Right atrium auricular region (tissue), 2 donors: Measurements from ENCODE around the gene FBH1. TPM values are rescaled to one million over a fixed set of nuclear protein-coding genes. Genes with fewer than 3 reads are reported as not detected.
A peak's percentile ranks its signal among the peaks of the same experiment; 100 is the strongest.

Experiments
- DNase-seq: peaks from one replicate; pipeline ENCODE4 v3.0.0-alpha.2; 2019; ENCODE audit warnings: low spot score
- H3K27ac ChIP-seq, 2 donors: fragments of 200-600 bp; sonication (generic); 1 replicate in 1 of 2; 2 replicates in 1 of 2; pipeline ENCODE4 v1.5.1; 2016 to 2019
- H3K27me3 ChIP-seq, 2 donors: fragments of 200-600 bp; sonication (generic); one replicate each; pipeline versions ENCODE4 v1.5.1 to v1.6.0; 2017 to 2019
- H3K36me3 ChIP-seq: fragments of 200-600 bp; sonication (generic); one replicate; pipeline ENCODE4 v1.5.1; 2016
- H3K4me1 ChIP-seq, 2 donors: fragments of 200-600 bp; sonication (generic); one replicate each; pipeline versions ENCODE4 v1.5.1 to v1.6.0; 2017 to 2019
- H3K4me3 ChIP-seq, 2 donors: fragments of 200-600 bp; sonication (generic); 1 replicate in 1 of 2; 2 replicates in 1 of 2; pipeline ENCODE4 v1.5.1; 2017 to 2019; ENCODE audit warnings: mild to moderate bottlenecking in 1 of 2, moderate library complexity in 1 of 2
- H3K9me3 ChIP-seq, 2 donors: fragments of 200-600 bp; sonication (generic); one replicate each; pipeline ENCODE4 v1.5.1; 2019
- total RNA-seq, 2 donors: library from RNA; depleted of rRNA; stranded (reverse); fragments of >200 nt; gene quantifications; one replicate each; pipeline ENCODE4 v1.1.0, GENCODE V29; 2016
- TF ChIP-seq, protein P1 (sequence below), 2 donors: fragments of 200-600 bp; sonication (generic); IDR thresholded peaks; one replicate each; pipeline ENCODE4 v1.5.1; 2019; ENCODE audit warnings: antibody characterized with exemption in 2 of 2

FBH1 gene
- total RNA-seq, 2 donors from 2014 or later = 68.7 to 93.4 TPM

GRCh38 chr10:5935628-5936027, 45.6 kb downstream of the FBH1 start:
- Histone ChIP-seq H3K9me3 (no peaks in the 10 kb centered on the region), H3K4me3 (no peak overlapping the region), H3K27me3 (no peaks in the 10 kb centered on the region), H3K36me3 (peaks cover 54% of the 10 kb centered on the region), H3K27ac (no peak overlapping the region), H3K4me1 (peaks cover 0 to 17% of the 10 kb centered on the region in 2 donors)
- TF ChIP-seq, protein P1, sequence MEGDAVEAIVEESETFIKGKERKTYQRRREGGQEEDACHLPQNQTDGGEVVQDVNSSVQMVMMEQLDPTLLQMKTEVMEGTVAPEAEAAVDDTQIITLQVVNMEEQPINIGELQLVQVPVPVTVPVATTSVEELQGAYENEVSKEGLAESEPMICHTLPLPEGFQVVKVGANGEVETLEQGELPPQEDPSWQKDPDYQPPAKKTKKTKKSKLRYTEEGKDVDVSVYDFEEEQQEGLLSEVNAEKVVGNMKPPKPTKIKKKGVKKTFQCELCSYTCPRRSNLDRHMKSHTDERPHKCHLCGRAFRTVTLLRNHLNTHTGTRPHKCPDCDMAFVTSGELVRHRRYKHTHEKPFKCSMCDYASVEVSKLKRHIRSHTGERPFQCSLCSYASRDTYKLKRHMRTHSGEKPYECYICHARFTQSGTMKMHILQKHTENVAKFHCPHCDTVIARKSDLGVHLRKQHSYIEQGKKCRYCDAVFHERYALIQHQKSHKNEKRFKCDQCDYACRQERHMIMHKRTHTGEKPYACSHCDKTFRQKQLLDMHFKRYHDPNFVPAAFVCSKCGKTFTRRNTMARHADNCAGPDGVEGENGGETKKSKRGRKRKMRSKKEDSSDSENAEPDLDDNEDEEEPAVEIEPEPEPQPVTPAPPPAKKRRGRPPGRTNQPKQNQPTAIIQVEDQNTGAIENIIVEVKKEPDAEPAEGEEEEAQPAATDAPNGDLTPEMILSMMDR (IDR thresholded peaks at IDR 0.05) = no peak
- no peak for DNase-seq

- Histone ChIP-seq H3K27me3 (no peaks in the 10 kb centered on the region), H3K36me3 (peaks cover 41% of the 10 kb centered on the region), H3K27ac (no peak overlapping the region), H3K4me1 (peaks cover 0 to 23% of the 10 kb centered on the region in 2 donors), H3K9me3 (no peaks in the 10 kb centered on the region), H3K4me3 (no peak overlapping the region)
- DNase-seq = no peak
- TF ChIP-seq, protein P1 (IDR thresholded peaks at IDR 0.05) = no peak
These were observed 47.0 kb downstream of the FBH1 start for GRCh38 chr10:5937016-5937415.

DNA sequence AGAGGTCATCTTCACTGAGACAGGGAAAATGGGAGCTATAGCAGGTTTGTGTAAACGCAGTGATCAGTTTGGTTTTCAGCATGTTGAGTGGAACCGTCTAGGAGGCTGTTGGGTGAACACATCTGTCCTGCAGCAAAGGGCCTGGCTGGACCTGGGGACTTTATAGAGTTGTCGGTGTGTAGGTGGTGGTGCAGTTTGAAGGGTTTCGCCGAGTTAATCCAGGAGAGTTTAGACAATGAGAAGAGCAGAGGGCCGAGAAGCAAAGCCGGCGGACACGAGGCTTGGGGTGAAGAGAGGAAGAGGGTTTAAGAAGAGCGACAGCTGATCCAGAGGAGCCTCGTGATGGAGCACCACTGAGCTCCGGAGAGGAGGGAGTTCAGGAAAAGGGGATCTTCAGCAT, 48.2 kb downstream of the FBH1 start:
- no peak overlapping the region for H3K4me3 ChIP-seq
- TF ChIP-seq, protein P1 (IDR thresholded peaks at IDR 0.05) = no peak
- H3K9me3 ChIP-seq = no peaks in the 10 kb centered on the region
- H3K27ac ChIP-seq = no peak overlapping the region
- H3K27me3 ChIP-seq = no peaks in the 10 kb centered on the region
- peaks cover 0 to 30% of the 10 kb centered on the region in 2 donors for H3K4me1 ChIP-seq
- peaks cover 36% of the 10 kb centered on the region for H3K36me3 ChIP-seq
- DNase-seq = no peak

- Histone ChIP-seq H3K9me3 (no peaks in the 10 kb centered on the region), H3K27ac (no peak overlapping the region), H3K4me3 (no peak overlapping the region), H3K27me3 (no peaks in the 10 kb centered on the region), H3K4me1 (peaks cover 0 to 39% of the 10 kb centered on the region in 2 donors), H3K36me3 (peaks cover 29% of the 10 kb centered on the region)
- TF ChIP-seq, protein P1 (IDR thresholded peaks at IDR 0.05) = no peak
- no peak for DNase-seq
These were observed 50.8 kb downstream of the FBH1 start for GRCh38 chr10:5940807-5941218.

DNA sequence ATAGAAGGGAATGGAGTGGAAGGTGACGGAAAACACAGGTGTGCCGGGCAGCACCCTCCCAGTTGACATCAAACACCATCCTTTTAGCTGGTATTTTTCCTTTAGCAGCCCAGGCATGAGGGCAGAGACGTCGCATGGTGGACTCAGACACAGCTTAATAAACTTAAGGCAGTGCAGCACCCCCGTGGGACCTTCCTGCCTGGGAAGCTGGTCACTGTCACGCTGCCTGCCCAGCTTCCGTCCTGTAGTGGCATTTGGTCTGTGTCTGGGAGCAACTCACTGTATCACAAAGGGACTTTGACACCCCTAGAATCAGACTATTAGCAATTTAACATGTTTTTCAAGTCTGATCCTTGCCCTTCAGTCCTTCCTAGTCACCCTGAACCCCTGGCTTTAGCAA, 51.5 kb downstream of the FBH1 start:
- Histone ChIP-seq H3K36me3 (peaks cover 21% of the 10 kb centered on the region), H3K27ac (peak overlapping the region; percentile 85 to 87), H3K9me3 (no peaks in the 10 kb centered on the region), H3K27me3 (no peaks in the 10 kb centered on the region), H3K4me1 (peaks cover 0 to 46% of the 10 kb centered on the region in 2 donors), H3K4me3 (no peak overlapping the region)
- DNase-seq = no peak
- TF ChIP-seq, protein P1 (IDR thresholded peaks at IDR 0.05) = no peak

DNA sequence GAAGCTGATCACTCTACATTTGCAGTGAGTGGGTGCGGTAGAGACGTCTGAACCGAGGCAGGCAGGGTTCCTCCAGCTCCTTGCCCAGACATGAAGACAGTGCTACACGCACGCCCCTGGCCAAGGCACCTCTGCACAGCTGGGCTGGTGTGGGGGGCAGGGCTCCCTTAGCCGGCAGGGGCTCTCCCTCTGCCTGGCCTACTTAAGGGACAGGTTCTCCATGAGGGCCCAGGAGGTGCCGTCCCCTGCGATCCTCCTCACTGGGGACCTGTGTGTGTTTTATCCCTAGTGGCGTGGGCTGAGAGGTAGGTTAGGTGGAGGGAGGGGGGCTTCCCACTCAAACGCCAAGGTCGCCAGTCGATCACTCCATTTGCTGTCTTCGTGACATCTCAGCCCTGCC, 52.0 kb downstream of the FBH1 start:
- TF ChIP-seq, protein P1 (IDR thresholded peaks at IDR 0.05) = no peak
- H3K4me3 ChIP-seq = no peak overlapping the region
- peak overlapping the region; percentile 85 to 87 for H3K27ac ChIP-seq

More for the DNA sequence above, 52.0 kb downstream of the FBH1 start:
- Histone ChIP-seq H3K4me1 (peaks cover 0 to 50% of the 10 kb centered on the region in 2 donors), H3K27me3 (no peaks in the 10 kb centered on the region), H3K36me3 (peaks cover 17% of the 10 kb centered on the region), H3K9me3 (no peaks in the 10 kb centered on the region)
- no peak for DNase-seq
